Testis (tissue), 2 donors: ENCODE results near the gene ADRA1B.

Experiments used
- POLR2A ChIP-seq: fragments of 450-650 bp; IDR thresholded peaks from one replicate; pipeline ENCODE4 v1.6.1; 2017; ENCODE audit warnings: antibody characterized with exemption, mild to moderate bottlenecking, moderate library complexity
- TF ChIP-seq, protein P1 (sequence below), 3 experiments: fragments of 450-650 bp in 2 of 3; fragments of 200-600 bp in 1 of 3; sonication (generic) in 1 of 3; IDR thresholded peaks; one replicate each; pipeline ENCODE4 v1.5.1; 2016 to 2019; ENCODE audit warnings: antibody characterized with exemption in 3 of 3, mild to moderate bottlenecking in 2 of 3, moderate library complexity in 1 of 3

DNA sequence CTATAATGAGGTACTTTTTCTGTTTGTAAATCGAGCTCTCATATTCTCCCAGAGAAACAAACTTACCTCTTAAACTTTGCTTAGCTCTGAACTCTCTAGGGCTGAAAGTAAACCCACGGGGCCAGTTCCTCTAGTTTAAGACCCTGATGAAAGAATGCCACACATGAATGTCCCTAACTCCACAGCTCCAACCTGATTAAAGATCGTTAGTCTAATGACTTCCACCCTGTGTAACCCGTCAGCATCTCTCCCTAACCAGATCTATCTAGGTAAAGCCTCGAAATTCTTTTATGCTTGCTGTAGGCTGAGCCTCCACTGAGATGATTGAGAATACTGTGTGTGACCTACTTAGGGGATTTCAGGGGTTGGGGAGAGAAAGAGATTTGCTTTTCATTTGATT, 27.0 kb downstream of the ADRA1B start:
- TF ChIP-seq, protein P1, sequence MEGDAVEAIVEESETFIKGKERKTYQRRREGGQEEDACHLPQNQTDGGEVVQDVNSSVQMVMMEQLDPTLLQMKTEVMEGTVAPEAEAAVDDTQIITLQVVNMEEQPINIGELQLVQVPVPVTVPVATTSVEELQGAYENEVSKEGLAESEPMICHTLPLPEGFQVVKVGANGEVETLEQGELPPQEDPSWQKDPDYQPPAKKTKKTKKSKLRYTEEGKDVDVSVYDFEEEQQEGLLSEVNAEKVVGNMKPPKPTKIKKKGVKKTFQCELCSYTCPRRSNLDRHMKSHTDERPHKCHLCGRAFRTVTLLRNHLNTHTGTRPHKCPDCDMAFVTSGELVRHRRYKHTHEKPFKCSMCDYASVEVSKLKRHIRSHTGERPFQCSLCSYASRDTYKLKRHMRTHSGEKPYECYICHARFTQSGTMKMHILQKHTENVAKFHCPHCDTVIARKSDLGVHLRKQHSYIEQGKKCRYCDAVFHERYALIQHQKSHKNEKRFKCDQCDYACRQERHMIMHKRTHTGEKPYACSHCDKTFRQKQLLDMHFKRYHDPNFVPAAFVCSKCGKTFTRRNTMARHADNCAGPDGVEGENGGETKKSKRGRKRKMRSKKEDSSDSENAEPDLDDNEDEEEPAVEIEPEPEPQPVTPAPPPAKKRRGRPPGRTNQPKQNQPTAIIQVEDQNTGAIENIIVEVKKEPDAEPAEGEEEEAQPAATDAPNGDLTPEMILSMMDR (IDR thresholded peaks at IDR 0.05), result no peak
- no peak for TF ChIP-seq POLR2A
